Measurements from ENCODE around the gene MAP1S.
"Not testable (repeated sequence)": the region's sequence is repeated elsewhere in the genome, so short reads cannot be mapped to it uniquely, and the experiment has no call there.

MAP1S gene

DNA sequence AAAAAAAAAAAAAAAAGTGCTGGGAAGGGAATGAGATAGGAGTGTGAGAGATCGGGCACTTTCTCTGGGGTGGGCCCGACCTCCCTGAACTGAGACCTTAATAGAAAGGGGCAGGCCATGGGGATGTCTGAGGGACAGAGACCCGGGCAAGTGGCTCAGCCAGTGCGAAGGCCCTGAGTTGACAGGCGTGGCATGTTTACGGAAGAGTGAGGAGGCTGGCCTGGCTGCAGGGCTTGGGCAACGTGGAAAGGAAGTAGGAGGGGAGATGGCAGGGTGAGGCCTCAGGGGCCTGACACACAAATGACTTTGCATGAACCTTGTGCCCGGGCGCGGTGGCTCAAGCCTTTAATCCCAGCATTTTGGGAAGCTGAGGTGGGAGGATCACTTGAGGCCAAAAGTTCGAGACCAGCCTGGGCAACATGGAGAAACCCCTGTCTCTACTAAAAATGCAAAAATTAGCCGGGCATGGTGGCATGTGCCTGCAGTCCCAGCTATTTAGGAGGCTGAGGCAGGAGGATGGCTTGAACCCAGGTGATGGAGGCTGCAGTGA lies 45.9 kb downstream of the MAP1S start:
- no peak for DNase-seq (ENCODE audit: low spot score)

DNA sequence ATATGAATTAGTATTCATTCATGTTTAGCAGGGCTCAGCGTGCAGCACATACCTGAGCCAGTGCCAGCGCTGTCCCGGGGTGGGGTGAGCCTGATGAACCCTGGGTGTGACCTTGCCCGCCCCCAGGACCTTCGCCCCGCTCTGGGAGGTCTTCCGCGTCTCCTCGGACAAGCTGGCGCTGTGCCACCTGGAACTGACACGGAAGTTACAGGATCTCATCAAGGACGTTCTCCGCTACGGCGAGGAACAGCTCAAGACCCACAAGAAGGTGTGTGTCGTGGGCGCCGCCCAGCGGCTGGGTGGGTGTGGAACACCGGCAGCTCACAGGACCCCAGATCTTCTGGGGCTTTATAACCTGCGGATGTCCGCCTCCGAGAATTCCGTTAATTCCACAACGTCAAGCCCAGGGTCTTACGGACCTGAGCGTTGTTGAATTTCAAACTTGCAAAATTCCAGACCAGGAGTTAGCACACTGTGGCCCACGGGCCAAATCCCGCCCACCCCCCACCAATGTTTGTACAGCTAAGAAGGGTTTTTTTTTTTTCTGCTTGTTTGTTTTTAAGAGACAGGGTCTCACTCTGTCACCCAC lies 47.4 kb downstream of the MAP1S start:
- peak; percentile 92 for DNase-seq (ENCODE audit: low spot score)

DNA sequence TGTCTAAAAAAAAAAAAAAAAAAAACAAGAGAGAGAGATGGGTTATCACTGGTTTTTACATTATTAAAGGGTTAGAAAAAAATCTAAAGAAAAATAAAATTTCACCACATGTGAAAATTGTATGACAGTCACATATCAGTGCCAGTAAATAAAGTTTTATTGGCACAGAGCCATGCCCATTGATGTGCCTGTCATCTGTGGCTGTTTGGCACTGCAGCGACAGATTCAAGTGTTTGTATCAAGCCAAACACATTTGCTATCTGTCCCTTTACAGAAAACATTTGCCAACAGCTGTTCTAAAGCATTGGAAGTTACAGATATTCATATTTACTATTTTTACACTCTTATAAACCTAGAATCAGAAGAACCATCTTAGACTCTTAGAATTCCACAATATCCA lies 48.3 kb downstream of the MAP1S start:
- DNase-seq (ENCODE audit: low spot score), result no peak

DNA sequence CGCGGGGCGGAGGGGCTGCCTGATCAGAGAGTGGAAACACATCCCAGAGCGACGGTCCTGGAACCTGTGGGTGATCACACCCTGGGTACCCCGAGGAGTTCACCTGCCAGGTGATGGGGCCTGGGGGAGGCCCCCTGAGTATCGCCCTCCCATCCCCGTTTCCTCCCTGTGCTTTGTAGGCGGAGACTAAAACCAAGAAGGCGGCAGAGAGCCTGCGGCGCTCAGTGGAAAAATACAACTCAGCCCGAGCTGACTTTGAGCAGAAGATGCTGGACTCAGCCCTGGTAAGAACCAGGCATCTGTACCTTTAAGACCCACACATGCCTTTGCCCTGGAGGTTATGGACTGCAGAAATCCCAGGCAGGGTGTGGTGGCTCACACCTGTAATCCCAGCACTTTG lies 51.3 kb downstream of the MAP1S start:
- no peak for DNase-seq (ENCODE audit: low spot score)

DNA sequence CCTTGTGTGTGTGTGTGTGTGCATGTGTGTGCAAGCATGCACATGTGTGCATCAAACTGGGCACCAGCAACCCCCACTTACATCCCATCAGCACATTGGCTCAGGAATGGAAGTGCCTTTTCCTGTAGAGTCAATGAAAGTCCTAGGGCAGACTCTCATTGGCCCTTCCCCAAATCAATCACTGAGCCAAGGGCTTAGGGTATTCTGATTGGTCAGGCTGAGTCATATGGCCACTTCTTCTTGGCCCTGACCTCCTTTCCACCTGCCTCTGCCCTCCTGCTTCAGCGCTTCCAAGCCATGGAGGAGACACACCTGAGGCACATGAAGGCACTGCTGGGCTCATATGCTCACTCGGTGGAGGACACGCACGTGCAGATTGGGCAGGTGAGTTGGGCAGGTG lies 52.9 kb downstream of the MAP1S start:
- DNase-seq (ENCODE audit: low spot score), result peak; percentile 63

DNA sequence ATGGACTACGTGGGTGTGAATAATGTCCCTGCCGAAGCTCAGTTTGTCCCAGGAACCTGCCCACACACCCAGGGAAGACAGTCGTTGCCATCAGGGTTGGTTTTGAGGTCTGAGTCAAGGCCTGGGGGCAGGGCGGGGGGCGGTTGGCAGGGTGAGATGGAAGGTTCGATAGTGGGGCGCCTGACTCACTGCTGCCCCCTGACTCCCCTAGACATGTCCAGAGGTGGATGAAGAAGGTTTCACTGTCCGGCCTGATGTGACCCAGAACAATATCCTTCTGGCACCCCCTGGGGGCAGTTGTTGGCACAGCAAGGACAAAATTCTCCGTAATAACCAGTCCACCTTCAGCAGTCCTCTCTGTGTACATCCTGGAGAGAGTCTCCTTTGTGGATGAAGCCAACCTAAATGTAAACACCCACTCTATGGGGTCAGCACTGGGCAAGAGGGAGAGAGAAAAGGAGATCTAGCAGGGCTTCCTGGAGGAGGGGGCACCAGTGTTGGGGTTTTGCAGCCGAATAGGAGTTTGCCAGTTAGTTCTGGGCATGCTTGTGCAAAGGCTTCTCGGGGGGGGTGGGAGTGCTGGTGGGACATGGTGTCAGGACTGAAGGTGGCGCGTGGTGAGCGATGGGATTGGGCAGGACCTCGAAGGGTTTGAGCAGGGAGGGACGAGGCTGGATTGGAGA lies 56.1 kb downstream of the MAP1S start:
- DNase-seq (ENCODE audit: low spot score), result peak; percentile 63

DNA sequence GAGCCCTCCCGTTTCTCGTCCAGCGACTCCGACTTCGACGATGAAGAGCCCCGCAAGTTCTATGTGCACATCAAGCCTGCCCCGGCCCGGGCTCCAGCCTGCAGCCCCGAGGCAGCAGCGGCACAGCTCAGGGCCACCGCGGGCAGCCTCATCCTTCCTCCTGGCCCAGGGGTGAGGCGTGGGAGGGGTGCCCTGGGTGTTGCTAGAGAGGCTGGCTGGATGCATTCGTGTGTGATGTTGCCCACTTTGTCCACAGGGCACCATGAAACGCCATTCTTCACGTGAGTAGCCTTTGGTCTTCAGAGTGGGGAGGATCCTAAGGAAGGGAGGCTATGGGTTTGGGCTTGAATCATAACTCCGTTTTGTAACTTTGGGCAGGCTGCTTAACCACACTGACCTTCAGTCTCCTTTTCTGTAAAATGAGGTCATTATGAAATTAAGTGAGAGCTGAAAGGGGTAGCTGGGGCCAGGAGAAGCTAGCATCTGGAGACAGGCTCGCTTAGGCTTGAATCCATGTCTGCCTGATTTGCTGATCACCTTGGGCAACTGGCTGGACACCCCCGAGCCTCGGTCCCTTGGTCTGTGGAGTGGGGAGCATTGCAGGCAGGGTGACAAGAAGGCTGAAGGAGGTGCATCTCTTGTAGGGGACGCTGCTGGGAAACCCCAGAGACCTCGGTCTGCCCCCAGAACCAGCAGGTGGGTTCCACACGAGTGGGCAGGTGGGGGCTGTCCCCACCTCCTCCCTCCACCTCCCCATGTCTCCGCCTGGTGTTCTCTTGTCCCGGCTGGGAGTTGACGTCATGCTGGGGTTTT lies 56.9 kb downstream of the MAP1S start:
- DNase-seq (ENCODE audit: low spot score), result no peak

DNA sequence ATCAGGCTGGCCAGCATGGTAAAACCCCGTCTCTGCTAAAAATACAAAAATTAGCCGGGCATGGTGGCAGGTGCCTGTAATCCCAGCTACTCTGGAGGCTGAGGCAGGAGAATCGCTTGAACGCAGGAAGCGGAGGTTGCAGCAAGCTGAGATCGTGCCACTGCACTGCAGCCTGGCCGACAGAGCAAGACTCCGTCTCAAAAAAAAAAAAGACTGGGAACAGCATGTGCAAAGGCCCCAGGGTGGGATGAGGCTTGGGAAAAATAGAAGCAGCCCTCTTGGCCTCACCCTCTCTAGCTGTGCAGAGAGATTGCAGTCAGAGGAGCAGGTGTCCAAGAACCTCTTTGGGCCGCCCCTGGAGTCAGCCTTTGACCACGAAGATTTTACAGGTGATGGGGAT lies 58.6 kb downstream of the MAP1S start:
- not testable (repeated sequence) for DNase-seq (ENCODE audit: low spot score)

DNA sequence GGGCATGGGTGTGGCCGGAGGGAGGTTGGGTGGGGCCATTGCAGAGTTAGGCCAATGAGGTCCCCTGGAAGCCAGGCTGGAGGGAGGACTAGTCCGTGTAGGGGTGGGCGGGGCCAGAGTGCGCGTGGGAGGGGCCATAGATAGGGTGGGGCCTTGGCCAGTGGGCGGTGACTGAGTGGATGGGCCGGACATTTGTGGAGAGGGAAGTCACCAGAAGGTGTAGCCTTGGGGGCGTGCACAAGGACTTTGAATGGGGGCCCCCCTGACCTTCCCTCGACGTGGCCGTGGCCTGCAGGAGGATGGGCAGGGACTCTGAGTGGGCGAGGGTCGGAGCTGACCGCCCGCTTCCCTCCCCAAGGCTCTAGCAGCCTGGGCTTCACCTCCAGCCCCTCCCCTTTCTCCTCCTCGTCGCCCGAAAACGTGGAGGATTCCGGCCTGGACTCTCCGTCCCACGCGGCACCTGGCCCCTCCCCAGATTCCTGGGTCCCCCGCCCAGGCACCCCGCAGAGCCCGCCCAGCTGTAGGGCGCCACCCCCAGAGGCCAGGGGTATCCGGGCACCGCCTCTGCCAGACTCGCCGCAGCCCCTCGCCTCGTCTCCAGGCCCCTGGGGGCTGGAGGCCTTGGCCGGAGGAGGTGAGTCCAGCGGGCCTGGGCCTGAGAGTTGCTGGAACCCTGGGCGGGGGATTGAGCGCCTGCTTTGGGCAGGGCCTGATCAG lies 59.1 kb downstream of the MAP1S start:
- DNase-seq (ENCODE audit: low spot score), result peak; percentile 79

DNA sequence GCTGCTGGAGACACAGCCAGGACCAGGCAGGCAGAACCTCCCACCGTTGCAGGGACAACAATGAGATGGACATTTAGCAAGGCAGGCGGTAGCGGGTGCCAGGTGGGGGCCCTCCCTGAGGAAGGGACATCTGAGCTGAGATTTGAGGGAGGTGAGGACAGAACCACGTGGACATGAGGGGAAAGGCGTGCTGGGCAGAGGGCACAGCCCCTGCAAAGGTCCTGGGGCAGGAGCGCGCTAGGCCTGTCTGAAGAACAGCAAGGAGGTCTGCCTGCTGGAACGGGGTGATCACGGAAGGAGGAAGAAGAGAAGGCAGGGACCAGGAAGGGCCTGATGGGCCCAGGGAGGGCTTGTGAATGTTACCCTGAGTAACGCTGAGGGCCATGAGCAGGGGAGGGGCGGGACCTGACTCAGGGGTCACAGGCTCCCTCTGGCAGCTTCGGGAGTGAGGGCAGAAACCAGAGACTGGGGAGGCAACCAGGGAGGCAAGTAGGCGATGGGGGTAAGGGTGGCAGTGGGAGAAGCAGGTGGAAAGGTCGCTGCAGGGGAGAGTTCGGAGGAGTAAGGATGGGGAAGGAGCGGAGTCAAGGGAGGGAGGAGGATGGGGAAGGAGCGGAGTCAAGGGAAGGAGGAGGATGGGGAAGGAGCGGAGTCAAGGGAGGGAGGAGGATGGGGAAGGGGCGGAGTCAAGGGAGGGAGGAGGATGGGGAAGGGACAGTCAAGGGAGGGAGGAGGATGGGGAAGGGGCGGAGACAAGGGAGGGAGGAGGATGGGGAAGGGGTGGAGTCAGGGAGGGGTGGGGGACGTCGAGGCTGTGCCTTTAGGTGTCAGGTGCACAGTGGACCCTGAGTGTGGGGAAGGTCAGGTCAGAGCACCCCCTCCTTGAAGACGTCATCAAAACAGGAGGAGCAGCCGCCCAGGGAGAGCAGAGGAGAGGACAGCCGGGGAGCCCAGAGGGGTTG lies 60.0 kb downstream of the MAP1S start:
- DNase-seq (ENCODE audit: low spot score), result peak; percentile 43

DNA sequence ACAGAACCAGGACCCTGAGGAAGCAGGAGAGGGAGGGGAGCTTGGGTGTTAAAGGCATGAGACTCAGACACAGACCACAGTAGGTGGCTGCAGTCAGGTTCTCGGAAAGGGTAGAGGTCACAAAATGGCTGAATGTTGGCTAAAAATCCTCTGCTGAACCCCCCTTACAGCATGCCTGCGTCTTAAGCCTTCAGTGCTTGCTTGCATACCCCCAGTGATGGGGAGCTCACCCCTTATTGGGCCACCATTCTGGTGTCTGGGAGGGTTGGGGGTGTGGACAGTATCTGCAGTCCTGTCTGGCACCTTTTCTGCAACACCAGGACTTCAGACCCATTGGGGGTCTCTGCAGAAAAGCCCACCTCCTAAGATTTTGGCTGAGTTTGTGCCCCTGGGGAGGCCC lies 61.5 kb downstream of the MAP1S start:
- no peak for DNase-seq (ENCODE audit: low spot score)

DNA sequence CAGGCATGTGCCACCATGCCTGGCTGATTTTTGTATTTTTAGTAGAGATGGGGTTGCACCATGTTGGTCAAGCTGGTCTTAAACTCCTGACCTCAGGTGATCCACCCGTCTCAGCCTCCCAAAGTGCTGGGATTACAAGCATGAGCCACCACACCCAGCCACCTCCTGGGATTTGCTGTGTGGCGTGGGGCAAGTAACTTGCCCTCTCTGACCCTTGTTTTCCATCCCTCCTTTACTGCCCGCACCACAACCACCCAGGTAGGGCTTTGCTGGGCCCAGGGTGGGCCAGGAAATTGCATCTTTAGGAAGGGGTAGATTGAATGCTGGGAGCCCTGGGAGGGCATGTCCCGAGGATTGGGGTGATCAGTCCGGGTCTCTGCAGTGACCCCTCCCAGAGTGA lies 64.4 kb downstream of the MAP1S start:
- not testable (repeated sequence) for DNase-seq (ENCODE audit: low spot score)
